Vagina (tissue), 2 donors: ENCODE results near the gene METTL4. TPM values are rescaled to one million over a fixed set of nuclear protein-coding genes. Genes with fewer than 3 reads are reported as not detected.
A peak's percentile ranks its signal among the peaks of the same experiment; 100 is the strongest.

ENCODE experiments used
- DNase-seq, 2 donors: peaks; one replicate each; pipeline ENCODE4 v3.0.0-alpha.2; 2017; ENCODE audit errors: extremely low spot score in 2 of 2
- H3K27ac ChIP-seq: fragments of 200-600 bp; sonication (generic); one replicate; pipeline ENCODE4 v1.5.1; 2019
- H3K27me3 ChIP-seq: fragments of 200-600 bp; sonication (generic); one replicate; pipeline ENCODE4 v1.5.1; 2019
- H3K36me3 ChIP-seq, 2 donors: fragments of 200-600 bp; sonication (generic); one replicate each; pipeline ENCODE4 v1.5.1; 2017 to 2019
- H3K4me1 ChIP-seq: fragments of 200-600 bp; sonication (generic); one replicate; pipeline ENCODE4 v1.5.1; 2019
- H3K4me3 ChIP-seq, 2 donors: fragments of 200-600 bp; sonication (generic); 1 replicate in 1 of 2; 2 replicates in 1 of 2; pipeline ENCODE4 v1.5.1; 2016 to 2019
- H3K9me3 ChIP-seq: fragments of 200-600 bp; sonication (generic); one replicate; pipeline ENCODE4 v1.5.1; 2019
- POLR2A ChIP-seq, 2 donors: fragments of 450-650 bp; IDR thresholded peaks; one replicate each; pipeline ENCODE4 v1.6.1; 2017; ENCODE audit warnings: antibody characterized with exemption in 2 of 2, mild to moderate bottlenecking in 2 of 2, moderate library complexity in 2 of 2
- POLR2AphosphoS5 ChIP-seq, 2 donors: sonication (generic); formaldehyde crosslinking; IDR thresholded peaks; one replicate each; pipeline ENCODE4 v1.9.0; 2017; ENCODE audit warnings: antibody characterized with exemption in 2 of 2, mild to moderate bottlenecking in 2 of 2, low read depth in 1 of 2; ENCODE audit not compliant: insufficient read depth in 1 of 2
- intact Hi-C: fragments of 100-400 bp; cut with DNase I; formaldehyde crosslinking; loops from one replicate; pipeline ENCODE4 v1.15.1; 2023
- total RNA-seq: library from RNA; depleted of rRNA; stranded (reverse); fragments of >200 nt; gene quantifications from one replicate; pipeline ENCODE4 v1.2.3, GENCODE V29; 2016
- TF ChIP-seq, protein P1 (sequence below), 3 experiments: fragments of 450-650 bp in 2 of 3; fragments of 200-600 bp in 1 of 3; sonication (generic) in 1 of 3; IDR thresholded peaks; one replicate each; pipeline ENCODE4 v1.5.1; 2017 to 2019; ENCODE audit warnings: antibody characterized with exemption in 3 of 3, mild to moderate bottlenecking in 2 of 3, moderate library complexity in 2 of 3

The METTL4 gene
- total RNA-seq, 1 donor from 2014 or later = 11.5 TPM

DNA sequence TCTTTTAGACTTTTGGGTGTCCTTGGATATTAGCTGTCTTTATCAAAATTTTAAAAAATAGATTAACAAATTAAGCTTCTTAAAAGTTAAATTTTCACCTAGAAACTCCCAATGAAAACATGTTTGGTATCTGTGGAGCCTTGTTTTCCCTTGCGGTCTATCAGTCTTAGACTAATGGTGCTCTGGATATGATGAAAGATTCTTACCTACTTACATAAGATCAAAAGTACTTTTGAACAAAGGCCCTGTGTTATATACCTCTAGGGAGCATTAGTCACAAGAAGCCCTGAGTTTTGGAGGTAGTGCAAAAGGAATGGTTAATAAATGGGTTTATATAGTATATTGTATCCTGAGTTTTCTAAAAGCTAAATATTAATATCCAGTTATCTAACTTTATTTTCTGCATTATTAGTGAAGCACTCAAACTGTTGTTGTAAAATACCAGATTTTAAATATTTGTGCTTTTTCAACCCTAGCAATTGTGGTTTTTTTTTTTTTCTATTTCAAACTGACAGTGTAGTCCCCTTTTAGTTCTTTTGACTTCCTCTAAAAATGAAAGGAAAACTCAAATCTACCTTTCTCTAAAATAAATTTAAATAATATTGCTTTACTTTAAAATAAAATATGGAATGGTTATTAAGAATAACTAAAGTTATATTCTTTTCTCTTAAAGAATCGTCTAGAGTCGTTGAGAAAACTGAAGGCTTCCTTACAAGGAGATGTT lies 18.2 kb upstream of the METTL4 start:
- DNase-seq = no peak
- peak overlapping the region; percentile 8 to 24 for H3K4me3 ChIP-seq
- intact Hi-C loops = no loop called here
- TF ChIP-seq POLR2AphosphoS5 (IDR thresholded peaks at IDR 0.05; ENCODE audit: insufficient read depth in 1 of 2, low read depth in 1 of 2) = peak in 1 of 2 donors; percentile 54
- TF ChIP-seq, protein P1, sequence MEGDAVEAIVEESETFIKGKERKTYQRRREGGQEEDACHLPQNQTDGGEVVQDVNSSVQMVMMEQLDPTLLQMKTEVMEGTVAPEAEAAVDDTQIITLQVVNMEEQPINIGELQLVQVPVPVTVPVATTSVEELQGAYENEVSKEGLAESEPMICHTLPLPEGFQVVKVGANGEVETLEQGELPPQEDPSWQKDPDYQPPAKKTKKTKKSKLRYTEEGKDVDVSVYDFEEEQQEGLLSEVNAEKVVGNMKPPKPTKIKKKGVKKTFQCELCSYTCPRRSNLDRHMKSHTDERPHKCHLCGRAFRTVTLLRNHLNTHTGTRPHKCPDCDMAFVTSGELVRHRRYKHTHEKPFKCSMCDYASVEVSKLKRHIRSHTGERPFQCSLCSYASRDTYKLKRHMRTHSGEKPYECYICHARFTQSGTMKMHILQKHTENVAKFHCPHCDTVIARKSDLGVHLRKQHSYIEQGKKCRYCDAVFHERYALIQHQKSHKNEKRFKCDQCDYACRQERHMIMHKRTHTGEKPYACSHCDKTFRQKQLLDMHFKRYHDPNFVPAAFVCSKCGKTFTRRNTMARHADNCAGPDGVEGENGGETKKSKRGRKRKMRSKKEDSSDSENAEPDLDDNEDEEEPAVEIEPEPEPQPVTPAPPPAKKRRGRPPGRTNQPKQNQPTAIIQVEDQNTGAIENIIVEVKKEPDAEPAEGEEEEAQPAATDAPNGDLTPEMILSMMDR (IDR thresholded peaks at IDR 0.05) = no peak
- TF ChIP-seq POLR2A (IDR thresholded peaks at IDR 0.05) = no peak
- no peaks in the 10 kb centered on the region for H3K27me3 ChIP-seq
- H3K27ac ChIP-seq = peak overlapping the region; percentile 81
- H3K4me1 ChIP-seq = peaks cover 39% of the 10 kb centered on the region
- H3K36me3 ChIP-seq = no peaks in the 10 kb centered on the region
- H3K9me3 ChIP-seq = no peaks in the 10 kb centered on the region

DNA sequence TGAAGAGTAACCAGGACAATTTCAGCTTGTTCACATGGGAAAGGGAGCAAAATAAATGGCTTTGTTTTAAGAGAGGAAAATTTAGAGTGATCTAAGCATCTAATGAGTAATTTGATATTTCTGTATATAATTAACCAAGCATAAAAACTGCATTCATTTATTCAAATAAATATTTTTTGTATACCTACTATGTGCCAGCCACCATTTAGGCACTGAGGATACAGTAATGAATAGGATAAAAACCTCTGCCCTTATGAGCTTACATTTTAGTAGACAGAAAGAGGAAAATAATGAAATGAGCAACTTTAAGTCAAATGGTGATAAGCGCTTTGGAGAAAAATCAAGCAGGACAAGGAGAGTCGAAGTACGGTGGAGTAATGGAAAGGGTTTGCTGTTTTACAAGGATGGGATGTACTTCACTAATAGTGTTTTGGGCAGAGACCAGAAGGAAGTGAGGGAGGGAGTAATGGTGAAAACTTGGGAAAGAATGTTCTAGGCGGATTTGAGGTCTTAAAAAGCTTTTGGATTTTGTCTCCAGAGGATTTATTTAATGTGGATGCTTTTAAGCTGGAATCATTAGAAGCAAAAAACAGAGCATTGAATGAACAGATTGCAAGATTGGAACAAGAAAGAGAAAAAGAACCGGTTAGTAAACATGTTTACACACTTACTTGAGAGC lies 17.5 kb upstream of the METTL4 start:
- no peak for DNase-seq
- no peaks in the 10 kb centered on the region for H3K9me3 ChIP-seq
- H3K36me3 ChIP-seq = no peaks in the 10 kb centered on the region
- peak overlapping the region; percentile 81 for H3K27ac ChIP-seq
- TF ChIP-seq POLR2AphosphoS5 (IDR thresholded peaks at IDR 0.05; ENCODE audit: insufficient read depth in 1 of 2, low read depth in 1 of 2) = peak; percentile 24 to 59
- TF ChIP-seq, protein P1 (IDR thresholded peaks at IDR 0.05) = no peak
- TF ChIP-seq POLR2A (IDR thresholded peaks at IDR 0.05) = peak in 1 of 2 donors; percentile 41
- intact Hi-C loops = no loop called here
- H3K4me3 ChIP-seq = peak overlapping the region; percentile 1 to 24
- peaks cover 39% of the 10 kb centered on the region for H3K4me1 ChIP-seq
- no peaks in the 10 kb centered on the region for H3K27me3 ChIP-seq

DNA sequence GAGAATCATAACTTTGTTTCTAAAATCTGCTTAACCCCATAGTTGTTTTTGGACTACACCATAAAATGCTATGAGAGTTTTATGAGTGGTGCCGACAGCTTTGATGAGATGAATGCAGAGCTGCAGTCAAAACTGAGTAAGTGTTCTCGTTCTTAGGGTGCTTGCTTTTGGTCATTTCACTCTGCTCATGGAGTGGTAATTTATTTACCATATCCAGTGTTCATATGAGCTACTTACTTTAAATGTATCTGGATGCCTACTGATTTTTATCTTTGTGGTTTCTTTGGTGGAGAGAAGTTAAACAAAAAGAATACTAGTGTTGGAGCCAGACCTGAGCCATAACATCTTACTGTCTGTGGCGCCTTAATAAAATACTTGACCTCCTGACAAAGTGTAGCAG lies 16.5 kb upstream of the METTL4 start:
- no peaks in the 10 kb centered on the region for H3K27me3 ChIP-seq
- H3K9me3 ChIP-seq = no peaks in the 10 kb centered on the region
- H3K4me3 ChIP-seq = no peak overlapping the region
- DNase-seq = no peak
- peak overlapping the region; percentile 7 for H3K27ac ChIP-seq
- intact Hi-C loops = no loop called here
- TF ChIP-seq POLR2A (IDR thresholded peaks at IDR 0.05) = no peak
- TF ChIP-seq POLR2AphosphoS5 (IDR thresholded peaks at IDR 0.05; ENCODE audit: insufficient read depth in 1 of 2, low read depth in 1 of 2) = no peak
- TF ChIP-seq, protein P1 (IDR thresholded peaks at IDR 0.05) = no peak
- no peaks in the 10 kb centered on the region for H3K36me3 ChIP-seq
- peaks cover 39% of the 10 kb centered on the region for H3K4me1 ChIP-seq

DNA sequence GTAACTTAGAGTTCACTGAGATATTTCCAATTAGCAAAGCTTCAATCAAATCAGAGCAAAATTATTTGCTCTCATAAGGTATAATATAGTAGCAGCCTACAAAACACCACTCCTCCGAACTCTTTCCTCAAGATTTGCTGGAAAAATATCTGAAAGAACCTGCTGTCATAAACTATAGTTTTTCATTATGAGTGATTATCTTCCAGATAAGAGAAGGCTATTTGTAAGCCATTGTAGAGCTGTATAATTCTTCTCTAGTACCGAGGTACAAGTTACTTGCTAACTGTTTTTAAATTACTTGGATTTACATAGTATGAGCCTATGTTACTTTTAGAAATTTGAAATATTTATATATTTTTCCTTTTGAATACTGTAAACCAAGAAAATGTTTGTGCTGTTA lies 2.1 kb upstream of the METTL4 start:
- intact Hi-C loops = loop anchor here (5.0 kb wide), 1 partner anchor 84 kb away; the partner anchor contains the start of gene SMCHD1
- Histone ChIP-seq H3K27ac (no peak overlapping the region), H3K4me1 (peaks cover 28% of the 10 kb centered on the region), H3K9me3 (no peaks in the 10 kb centered on the region), H3K27me3 (no peaks in the 10 kb centered on the region), H3K4me3 (no peak overlapping the region), H3K36me3 (no peaks in the 10 kb centered on the region)
- DNase-seq = no peak
- no peak for TF ChIP-seq POLR2AphosphoS5 (IDR thresholded peaks at IDR 0.05; ENCODE audit: insufficient read depth in 1 of 2, low read depth in 1 of 2)
- TF ChIP-seq POLR2A (IDR thresholded peaks at IDR 0.05) = no peak
- TF ChIP-seq, protein P1 (IDR thresholded peaks at IDR 0.05) = no peak

- Histone ChIP-seq H3K27ac (no peak overlapping the region), H3K9me3 (no peaks in the 10 kb centered on the region), H3K27me3 (no peaks in the 10 kb centered on the region), H3K4me1 (peaks cover 28% of the 10 kb centered on the region), H3K36me3 (no peaks in the 10 kb centered on the region), H3K4me3 (no peak overlapping the region)
- TF ChIP-seq POLR2AphosphoS5 (IDR thresholded peaks at IDR 0.05; ENCODE audit: insufficient read depth in 1 of 2, low read depth in 1 of 2) (no peak), POLR2A (IDR thresholded peaks at IDR 0.05) (no peak)
- TF ChIP-seq, protein P1 (IDR thresholded peaks at IDR 0.05) = no peak
- intact Hi-C loops = loop anchor here (5.0 kb wide), 1 partner anchor 84 kb away; the partner anchor contains the start of gene SMCHD1
- DNase-seq = no peak
Measured at GRCh38 chr18:2572892-2573291, 1.6 kb upstream of the METTL4 start.
